NCI-H1048 (cell line): ENCODE data around the gene SORCS1.
A peak's percentile ranks its signal among the peaks of the same experiment; 100 is the strongest.

Experiments
- DNase-seq: peaks from one replicate; lab custom pipeline; 2025; lab: John Stamatoyannopoulos, UW

The SORCS1 gene

DNA sequence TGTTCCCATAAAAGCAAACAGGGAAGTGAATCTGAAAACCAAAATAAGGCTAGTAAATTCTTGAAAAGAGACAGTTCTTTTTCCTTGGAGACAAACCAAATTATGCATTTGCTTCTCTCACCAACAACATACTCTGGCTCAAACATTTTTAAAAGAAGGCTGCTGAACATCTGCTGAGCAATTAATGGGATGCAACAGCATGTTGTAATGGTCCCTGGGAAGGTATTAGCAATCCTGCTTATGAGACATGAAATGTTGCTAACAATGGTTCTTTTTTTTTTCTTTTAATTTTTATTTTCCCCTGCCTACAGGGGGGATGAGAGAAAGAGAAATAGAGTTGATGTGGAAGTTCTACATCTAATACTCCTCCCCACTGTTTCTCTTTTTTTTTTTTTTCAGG is 572.1 kb downstream of the SORCS1 start:
- no peak for DNase-seq

DNA sequence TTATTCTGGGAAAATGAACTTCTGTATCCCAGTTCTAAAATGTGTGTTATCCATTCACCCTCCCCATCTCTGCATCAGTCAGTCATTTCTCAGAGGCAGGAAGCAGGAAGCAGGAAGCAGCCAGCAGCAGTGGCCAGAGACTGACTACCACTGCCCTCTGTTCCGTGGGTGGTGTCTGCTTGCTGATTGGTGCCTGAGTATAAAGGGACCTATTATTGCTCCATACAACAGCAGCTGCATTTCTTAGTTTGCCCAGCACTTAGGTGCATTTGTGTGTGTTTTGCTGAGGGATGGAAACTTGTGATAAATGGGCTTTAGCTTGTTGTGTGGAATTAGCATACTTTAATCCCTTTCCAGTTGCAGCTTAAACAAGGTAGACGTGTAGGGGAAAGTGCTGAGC is 582.2 kb downstream of the SORCS1 start:
- no peak for DNase-seq

DNA sequence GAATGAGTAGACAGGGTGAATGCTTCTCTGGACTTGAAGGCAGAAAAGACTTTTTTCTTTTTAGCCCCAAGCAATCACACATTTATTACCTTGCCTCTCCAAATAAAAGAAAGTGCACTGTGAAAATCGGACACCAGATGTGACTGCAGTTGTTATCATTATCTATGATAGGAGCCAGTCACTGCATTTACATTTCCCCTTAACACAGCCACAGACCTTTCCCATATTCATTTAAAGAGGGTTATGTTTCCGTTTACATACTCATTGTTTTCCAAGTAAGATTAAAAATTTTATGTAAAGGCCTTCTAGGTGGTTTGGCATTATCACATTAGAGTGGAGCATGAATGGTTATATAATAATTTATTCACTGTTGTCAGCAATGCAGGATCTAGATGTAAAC is 586.8 kb downstream of the SORCS1 start:
- DNase-seq = no peak

DNA sequence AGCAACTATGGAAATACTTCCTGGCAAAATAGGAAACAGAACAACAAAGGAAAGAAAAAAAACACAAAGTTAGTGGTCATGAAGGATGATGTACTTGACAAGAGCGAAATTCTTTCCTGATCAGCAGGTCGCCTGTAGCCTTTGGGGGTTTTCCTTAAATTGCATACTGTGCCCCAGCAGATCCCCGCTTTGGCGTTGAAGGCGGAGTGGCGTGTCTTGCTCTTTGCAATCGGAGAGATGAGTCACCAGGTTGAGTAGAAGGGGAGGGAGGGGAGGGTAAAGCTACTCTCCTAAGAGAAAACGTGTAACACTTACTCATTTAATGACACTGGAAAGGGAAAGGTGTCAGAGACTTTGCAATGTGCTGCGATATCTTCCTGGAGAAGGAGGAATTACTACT is 587.2 kb downstream of the SORCS1 start:
- no peak for DNase-seq

DNA sequence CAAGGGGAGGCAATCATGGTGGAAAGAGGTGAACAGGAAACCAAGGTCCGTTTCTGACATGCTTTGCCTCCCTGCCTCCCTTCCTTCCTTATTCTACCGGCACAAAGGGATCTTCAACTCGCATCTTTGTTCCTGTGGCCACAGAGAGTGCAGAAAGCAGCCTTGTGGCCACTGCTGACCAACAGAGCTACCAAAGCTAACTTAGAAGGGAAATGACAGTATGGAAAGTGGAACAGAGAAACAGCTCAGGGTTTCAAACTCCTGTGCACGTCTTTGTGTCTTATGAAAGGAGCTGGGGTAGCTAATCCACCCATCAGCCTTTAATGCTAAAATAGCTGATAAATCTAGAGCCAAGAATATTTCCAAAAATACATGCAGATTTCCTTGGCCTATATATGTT is 588.0 kb downstream of the SORCS1 start:
- DNase-seq = no peak

DNA sequence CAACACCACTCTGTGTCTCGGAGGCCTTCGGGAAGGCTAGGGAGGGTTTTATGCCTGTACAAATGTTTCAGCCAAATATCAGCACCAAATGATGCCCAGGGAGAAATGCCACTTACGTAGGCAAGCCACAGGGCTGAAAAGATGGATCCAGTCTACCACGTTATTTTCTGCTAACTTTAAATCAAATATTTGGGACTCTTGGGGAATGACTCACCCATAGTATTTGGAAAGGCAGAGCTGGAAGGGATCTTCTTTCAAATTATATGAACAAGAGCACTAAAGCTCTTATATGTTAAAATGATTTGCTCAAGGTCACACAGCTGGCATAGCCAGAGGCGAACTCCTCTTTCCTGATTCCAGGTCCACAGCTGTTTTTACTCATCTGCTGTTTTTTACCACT is 591.4 kb downstream of the SORCS1 start:
- DNase-seq = no peak

DNA sequence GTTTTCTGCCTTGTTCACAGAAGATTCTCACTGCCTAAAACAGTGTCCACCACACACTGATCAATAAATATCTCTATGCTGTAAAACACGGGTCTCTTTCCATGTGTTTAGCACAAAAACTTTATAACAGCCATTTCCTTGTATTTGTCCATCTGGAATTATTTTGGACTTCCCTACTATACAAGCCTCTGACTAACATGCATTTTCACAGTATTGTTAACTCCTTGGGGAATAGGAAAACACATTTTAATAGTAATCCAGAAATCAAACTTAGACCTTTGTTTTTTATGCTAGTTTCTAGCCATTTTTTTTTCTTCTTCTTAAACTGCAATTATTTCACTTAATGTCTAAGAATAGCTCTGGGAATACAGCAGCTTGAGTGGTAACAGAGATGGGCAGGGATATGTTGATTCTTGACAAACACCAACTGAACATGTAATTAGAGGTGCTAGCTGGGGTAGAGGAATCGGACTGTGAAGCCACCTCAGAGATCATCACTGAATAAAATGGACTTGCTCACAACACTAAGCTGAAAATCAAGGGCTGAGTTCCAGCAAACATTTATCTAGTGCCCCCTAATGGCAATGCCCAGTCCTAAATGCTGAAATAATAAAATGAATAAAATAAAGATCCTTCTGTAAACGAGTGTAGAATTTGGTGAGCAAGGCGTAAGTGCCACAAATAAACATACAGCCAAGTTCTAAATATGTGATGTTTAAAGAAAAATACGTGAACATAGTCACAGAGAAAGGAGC is 593.1 kb downstream of the SORCS1 start:
- DNase-seq = peak; percentile 7

DNA sequence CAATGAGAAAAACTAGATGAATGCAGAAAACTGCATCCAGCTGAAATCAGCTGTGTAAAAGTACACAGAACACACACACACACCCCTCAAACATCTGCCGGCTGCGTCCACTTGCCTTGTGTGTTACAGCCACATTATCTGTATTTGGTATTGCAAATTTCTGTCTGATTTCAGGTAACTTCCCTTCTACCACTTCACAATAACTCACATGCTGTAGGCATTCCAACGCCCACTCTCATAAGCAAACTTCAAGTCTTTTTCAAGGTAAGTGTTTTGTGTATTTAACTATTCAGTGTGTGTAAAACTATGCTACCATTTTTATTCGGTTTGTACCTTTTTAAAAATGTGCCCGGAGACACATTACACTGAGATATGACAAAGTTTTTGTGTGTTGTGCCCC is 594.2 kb downstream of the SORCS1 start:
- no peak for DNase-seq

DNA sequence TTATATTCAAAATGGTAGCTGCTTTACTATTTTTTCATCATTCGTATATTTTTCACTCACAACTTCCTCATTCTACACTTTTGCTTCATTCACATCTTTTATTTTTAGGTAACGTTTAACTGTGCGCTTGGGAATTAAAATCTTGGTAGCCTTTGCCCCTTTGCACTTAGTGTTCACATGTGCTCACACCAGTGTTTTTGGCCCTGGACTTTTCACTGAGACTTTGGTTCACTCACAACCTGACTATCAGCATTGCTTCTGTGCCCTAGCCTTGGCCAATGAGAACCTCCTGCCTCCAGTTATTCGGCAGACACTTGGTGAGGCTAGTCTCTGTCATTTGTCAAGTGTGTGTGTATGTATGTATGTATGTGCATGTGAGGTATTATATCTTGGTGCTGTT is 596.9 kb downstream of the SORCS1 start:
- DNase-seq = no peak

DNA sequence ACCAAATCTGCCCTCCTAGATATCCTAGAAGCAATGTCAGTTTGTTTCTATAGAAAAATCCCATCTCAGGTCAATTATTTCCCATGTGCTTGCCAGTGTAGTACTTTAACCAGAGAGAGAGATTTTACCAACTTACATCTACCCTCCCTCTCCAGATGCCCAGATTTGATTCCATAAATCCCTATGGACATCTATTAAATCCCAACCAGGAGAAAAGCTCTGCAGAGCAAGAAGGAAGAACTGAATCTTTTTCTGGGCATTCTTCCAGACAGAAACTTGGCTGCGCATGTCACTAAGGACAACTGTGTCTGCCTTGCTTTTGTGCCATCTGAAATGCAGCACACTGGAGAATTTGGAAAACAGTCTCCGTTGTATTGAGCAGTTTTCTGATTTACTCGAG is 597.6 kb downstream of the SORCS1 start:
- no peak for DNase-seq

DNA sequence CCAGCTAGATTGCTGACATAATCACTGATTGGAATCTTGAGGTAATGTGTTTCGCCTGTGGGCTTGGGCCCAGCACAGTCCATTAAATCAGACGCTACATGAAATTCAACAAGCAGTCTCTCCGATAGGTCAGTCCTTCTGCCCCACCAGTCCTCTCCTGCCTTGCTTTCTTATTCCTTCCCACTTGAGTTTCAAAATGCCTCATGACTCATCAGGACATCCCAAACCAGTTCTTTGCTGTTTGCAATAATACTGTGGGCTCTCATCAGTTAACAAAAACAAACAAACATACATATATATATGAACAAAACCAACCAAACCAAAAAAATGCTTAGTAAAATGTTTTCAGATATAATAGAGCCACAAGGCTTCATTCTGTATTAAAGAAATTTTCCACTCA is 599.0 kb downstream of the SORCS1 start:
- no peak for DNase-seq

DNA sequence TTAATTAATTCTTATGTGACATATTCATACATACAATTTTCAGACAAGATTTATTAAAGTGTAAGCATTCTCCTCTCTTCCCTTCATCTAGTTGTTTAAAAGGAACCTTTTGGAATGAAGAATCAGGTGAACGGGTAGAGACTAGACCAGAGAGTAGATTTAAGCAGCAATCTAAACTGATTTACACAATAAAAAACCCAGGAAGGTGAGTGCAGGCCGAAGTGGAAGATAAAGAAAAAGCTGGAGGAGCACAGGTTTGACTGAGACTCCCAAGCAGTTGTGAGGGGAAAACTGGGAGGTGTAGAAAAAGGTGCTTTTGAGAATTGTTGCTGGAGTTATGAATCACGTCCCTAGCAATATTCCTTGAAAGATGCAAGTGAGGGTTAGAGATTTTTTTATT is 601.1 kb downstream of the SORCS1 start:
- no peak for DNase-seq

DNA sequence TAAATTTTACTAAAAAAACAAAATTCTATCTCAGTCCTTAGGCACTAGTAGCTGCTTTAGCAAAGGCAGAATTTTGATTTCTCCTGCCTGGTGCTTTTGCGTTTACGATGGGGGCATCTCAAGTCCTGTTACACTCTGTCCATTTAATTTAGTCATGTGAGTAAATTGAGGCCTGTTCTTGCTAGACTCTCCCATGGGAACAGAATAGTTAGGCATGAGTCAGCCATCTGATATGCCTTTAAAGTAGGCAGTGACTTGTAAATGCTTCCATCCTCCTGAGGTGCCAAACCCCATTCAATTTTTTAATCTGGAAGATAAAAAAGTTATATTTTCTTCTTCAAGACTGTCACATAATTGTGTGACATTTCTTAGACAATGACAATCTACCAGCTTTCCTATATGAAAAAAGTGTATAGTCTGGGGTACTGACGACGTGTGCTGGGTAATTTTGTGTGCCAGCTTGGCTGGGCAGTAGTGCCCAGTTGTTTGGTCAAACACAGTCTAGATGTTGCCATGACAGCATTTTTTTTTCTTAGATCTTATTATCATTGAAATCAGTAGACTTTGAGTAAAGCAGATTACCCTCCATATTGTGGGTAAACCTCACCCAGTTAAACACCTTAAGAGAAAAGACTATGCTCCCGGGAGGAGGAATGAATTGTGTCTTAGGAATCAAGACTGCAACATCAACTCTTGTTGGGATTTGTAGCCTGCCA is 603.4 kb downstream of the SORCS1 start:
- DNase-seq = no peak

DNA sequence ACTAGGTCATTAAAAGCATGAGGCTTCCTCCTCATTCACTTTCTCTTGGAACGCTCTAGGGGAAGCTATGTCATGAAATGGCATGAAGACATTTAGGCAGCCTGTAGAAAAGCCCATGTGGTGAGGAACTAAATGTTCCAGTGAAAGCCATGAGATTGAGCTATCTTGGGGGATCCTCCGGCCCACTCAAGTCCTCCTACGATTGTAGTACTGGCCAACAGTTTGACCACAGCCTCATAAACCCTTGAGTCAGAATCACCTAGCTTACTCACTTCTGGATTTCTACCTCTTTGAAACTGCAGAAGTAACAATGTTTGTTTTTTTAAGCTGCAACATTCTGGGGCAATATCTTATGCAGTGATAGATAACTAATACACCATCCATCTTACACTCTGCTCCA is 605.1 kb downstream of the SORCS1 start:
- no peak for DNase-seq

DNA sequence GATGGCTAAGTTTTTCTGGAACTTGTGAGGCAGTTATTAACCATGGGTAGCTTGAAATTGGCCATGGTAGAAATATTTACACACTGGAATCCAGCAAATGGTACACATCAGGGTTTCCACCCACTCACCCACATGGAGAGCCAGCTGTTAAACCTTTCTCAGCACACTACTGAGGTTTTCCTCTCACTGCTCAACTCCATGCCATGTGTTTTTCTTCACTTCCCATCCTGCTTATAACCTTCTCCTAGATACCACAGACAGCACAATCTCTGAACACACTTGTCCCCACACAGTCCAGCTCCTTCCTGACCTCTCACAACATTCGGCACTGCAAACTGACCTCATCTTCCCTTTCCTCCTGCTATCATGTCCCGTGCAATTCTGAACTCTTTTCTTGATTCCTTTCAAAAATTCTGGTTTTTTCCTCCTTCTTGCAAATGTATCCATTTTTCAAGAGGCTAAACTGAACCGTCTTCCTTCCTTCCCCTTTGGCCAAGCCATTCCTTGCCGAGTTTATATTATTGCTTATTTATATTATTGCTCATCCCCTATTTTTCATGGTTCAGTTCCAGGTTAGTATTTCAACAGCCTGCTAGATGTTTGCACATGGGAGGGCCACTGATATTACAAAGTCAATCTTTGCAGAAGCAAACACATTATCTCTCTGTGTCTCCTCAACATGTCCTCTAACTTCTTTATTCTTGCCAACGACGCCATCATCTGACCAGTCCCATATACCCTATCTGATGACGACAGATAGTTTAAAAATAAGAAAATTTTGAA is 606.4 kb downstream of the SORCS1 start:
- DNase-seq = no peak

DNA sequence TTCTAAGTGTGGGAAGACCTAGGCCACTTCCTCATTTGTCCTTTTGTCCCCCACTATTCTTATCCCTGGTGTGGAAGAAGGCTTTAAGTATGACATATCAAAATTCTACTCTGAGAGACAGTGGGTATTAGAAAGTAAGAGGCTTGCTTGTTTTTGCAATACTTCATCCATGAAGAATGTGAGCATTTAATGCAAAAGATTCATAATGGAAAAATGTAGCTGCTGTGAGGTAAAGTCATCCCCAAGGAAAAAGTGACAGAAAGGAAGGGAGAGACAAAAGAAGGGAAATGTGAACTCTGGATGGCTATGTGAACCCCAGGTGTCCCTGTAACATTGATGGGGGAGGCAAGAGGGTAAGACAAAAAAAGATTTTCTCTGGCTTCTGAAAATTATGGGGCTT is 607.5 kb downstream of the SORCS1 start:
- no peak for DNase-seq

DNA sequence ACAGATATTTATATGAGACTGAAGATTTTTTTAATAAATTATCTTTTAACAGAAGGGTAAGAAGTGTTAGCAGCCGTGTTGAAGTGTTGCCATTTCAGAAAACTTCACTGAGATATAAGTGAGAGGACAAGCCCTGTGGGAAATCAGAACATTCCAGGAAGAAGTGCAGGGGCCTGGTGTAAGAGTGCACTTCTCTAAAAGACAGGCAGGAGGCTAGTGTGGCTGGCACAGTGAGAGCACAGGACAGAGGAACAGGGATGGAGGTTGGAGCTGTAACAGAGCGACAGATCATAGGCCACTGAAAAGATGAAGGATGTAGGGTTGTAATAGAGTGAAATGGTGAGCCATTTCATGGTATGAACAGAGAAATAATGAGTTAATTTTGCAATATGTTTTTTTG is 608.9 kb downstream of the SORCS1 start:
- DNase-seq = no peak

DNA sequence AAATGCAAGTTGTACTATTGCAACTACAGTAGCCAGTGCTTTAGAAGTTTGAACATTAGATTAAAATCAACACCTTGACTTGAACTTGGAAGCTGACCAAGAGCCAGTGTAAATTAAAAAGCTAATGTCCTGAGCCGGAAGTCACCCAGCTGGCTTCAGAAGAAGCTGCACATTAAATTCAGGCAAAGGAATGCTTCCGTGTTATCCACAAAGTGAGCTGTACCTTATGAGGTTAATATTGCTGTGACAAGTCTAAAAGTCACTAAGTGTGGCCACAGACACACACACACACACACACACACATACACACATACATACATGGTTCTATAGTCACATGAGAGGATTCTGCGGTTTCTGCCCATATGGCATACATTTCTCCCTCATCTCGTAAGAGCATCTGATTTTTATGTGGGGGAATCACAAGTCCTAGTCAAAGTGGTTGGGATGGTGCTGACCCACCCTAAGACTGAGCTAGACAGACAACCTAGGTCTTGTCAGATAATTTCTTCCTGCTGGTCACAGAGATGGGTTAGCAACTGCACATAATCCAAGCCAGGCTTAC is 612.9 kb downstream of the SORCS1 start:
- DNase-seq = no peak

DNA sequence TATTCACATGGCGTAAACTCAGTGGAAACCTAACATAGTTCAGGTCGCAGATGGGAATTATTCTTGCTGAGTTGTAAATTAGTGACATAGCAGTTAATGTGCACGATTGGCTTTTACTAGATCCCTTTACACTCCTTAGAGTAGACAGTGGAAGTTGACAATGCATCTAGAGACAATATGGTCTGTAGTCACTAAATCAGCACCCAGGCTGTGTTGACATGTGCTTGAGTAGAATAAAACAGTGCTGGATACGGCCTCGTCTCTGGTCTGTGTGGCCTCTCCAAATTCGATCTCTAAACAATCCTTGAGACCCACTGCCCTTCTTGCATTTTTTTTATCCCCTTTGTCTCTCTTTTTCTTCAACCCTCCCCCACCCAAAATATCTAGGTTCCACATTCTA is 615.7 kb downstream of the SORCS1 start:
- no peak for DNase-seq

DNA sequence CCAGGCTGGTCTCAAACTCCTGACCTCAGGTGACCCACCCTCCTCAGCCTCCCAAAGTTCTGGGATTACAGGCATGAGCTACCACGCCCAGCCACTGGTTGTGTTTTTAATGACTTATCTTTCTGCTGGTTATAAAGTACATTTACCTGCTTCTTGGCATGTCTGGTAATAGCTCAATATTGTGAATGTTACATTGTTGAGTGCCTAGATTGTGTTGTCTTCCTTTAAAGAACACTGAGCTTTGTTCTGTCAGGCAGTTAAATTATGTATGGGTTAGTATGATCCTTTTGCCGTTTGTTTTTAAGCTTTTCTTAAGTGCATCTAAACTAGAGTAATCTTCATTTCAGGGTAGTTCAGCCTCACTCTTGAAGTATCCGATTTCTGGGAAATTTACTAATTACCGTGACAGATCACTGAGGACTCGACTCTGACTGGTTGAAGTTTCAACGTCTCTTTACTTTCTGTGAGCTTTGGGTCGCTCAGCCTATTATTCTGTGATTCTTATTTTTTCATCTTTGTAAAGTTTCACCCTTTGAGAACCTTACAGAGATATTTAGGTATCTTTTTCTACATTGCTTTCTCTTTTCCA is 617.4 kb downstream of the SORCS1 start:
- no peak for DNase-seq

DNA sequence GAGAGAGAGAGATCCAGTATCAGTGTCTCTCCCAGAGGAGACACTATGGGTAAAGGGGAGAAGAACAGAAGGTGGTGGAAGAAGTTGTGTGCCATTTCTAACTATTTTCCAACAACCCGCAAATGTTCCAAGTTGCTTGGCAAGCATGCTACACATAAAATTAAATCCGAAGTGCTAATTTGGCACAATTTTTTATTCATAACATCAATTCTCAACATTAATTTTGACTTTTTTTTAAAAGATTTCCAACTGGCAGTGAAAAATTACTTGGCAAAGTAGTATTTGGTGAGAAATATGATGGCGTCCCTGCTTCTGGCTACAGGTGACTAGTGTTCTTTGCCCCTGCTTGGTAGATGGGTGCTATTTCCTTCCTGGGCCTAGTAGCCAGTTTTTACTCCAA is 622.0 kb downstream of the SORCS1 start:
- DNase-seq = no peak

DNA sequence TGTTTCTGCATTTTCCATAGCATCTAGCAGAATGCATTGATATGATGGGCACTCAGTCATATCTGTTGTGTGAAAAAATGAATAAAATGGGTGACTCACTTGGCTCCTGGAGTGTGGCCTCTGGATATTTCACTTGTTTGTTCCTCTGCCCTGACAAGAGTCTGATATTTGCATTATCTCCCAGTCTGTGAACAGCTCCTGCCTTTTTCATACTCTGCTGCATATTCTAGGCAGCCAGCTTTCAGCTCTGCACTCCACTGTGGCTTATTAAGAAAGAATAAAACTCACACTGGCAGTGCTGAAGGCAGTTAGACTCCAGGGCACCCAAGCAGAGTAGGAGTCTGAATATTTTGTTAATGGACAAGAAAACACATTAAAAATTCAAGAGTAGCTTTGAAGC is 623.9 kb downstream of the SORCS1 start:
- no peak for DNase-seq
